ENCODE measurements around the gene CMPK1.

GRCh38 chr1:47412437-47412836 lies 78.8 kb downstream of the CMPK1 start:
- no peak for TF ChIP-seq CTCF (conservative IDR thresholded peaks at IDR 0.05; ENCODE audit: low read length)
- TF ChIP-seq EZH2phosphoT487 (IDR thresholded peaks at IDR 0.05; ENCODE audit: borderline replicate concordance) = no peak

All from Loucy (cell line).